HG02759 (cell line): ENCODE data around the gene NMS.
"Not testable (repeated sequence)": the region's sequence is repeated elsewhere in the genome, so short reads cannot be mapped to it uniquely, and the experiment has no call there.

Source experiments
- ATAC-seq: cut with Tn5 transposase; IDR thresholded peaks from one replicate; pipeline ENCODE4 v1.9.1; 2021; ENCODE audit warnings: mild to moderate bottlenecking, moderate library complexity; ENCODE audit not compliant: unreplicated experiment

The NMS gene, protein sequence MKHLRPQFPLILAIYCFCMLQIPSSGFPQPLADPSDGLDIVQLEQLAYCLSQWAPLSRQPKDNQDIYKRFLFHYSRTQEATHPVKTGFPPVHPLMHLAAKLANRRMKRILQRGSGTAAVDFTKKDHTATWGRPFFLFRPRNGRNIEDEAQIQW

DNA sequence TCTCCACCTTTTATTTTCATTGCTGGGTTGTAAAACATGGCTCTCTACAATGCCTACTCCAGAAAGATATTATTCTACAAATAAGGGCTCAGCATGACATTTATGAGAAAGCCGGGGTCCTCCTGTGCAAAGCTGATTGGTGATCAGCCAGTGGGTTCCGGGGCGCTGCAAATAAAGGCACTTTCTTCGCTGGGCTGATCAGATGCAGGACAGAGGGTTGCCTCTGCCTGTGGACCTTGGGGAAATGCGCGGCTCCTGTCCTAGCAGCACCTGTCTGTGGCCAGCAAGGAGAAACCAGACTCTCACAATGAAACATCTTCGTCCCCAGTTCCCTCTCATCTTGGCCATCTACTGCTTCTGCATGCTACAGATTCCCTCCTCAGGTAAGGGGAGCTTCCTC is at the start of gene NMS:
TSS of gene NMS (plus strand) at position 301 of the 400 bp plus-strand sequence. CDS start at position 308, 7 bp downstream.
- ATAC-seq: no peak

GRCh38 chr2:100422320-100423055 is 47.8 kb upstream of the NMS start:
- no peak for ATAC-seq

DNA sequence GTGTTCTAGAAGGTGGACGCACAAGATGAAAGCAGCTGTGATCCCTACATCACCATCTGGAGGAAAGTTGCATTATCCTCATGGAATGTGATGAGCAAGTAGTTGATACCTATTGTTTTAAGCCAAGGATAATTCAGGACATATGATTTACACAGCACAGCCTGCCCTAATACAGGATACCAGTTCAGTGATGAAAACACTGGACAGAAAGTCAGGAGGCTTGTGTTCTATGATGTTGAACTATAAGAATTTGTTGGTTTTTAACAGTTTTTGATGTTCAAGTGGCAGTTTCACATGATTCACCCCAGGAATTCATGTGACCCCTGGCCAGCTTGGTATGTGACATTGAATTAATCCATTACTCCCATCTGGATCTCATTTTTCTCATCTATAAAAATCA is 46.7 kb upstream of the NMS start:
- ATAC-seq: no peak

GRCh38 chr2:100424277-100424875 is 45.9 kb upstream of the NMS start:
- no peak for ATAC-seq

GRCh38 chr2:100425107-100425506 is 45.2 kb upstream of the NMS start:
- no peak for ATAC-seq

DNA sequence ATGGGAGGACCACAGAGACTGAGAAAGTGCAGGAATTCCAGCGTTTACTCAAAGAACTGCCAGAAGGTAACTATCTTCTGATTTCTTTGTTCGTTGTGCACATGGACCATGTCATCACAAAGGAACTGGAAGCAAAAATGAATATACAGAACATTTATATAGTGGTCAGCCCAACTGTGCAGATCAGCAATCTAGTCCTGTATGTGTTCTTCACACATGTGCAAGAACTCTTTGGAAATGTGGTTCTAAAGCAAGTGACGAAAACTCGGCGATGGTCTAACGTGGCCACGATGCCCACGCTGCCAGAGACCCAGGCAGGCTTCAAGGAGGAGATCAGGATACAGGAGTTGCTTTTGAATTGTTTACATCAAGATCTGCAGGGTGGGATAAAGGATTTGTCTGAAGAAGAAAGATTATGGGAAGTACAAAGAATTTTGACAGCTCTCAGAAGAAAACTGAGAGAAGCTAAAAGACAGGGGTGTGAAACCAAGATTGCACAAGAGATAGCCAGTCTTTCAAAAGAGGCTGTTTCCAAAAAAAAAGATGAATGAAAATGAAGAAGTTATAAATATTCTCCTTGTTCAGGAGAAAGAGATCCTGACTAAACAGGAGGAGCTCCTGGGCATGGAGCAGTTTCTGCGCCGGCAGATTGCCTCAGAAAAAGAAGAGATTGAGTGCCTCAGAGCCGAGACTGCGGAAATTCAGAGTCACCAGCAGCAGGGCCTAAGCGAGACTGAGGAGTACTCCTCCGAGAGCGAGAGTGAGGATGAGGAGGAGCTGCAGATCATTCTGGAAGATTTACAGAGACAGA is 44.5 kb upstream of the NMS start:
- ATAC-seq: no peak

GRCh38 chr2:100426384-100426720 is 43.9 kb upstream of the NMS start:
- ATAC-seq: no peak

DNA sequence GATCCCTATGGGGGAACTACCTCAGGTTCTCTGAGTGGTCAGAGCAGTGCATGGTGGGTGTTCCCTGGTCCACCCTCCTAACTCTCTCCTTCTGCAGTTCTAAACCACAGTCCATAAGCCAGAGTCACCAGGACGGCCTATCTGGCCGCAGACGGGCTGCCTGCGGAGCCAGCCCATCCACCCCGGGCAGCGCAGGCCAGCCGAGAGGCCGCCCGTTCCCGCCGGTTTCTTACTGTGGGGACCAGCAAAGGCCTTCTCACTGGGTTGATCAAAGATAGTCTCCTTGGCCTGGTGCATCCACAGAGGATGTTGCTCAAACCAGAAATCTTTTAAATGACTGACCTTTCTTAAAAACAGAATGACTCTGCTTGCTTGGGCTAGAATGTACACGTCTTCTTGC is 43.2 kb upstream of the NMS start:
- no peak for ATAC-seq

- ATAC-seq: peak; percentile 48
Measured at GRCh38 chr2:100427627-100428258, 42.5 kb upstream of the NMS start.

DNA sequence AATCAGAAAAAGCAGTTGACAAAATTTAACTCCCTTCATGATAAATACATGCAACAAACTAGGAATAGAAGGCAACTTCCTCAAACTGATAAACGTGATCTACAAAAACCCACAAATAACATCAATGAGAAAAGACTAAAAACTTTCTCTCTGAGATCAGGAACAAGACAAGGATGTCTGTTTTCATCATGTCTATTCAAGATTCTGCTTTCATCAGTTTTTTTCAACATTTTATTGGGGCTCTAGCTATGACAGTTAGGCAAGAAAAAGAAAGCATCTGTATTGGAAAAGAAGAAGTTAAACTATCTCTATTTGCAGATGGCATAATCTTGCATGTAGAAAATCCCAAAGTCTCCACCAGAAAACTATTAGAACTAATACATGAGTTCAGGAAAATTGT is 40.6 kb upstream of the NMS start:
- ATAC-seq: no peak

DNA sequence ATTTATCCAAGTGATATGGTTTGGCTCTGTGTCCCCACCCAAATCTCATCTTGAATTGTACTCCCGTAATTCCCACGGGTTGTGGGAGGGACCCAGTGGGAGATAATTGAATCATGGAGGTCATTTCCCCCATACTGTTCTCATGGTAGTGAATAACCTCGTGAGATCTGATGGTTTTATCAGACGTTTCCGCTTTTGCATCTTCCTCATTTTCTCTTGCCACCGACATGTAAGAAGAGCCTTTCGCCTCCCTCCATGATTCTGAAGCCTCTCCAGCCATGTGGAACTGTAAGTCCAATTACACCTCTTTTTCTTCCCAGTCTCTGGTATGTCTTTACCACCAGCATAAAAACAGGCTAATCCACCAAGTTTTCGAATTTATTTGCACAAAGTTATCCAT is 32.5 kb upstream of the NMS start:
- ATAC-seq: no peak

GRCh38 chr2:100446696-100447095 is 23.6 kb upstream of the NMS start:
- no peak for ATAC-seq

GRCh38 chr2:100451092-100451491 is 19.2 kb upstream of the NMS start:
- no peak for ATAC-seq

DNA sequence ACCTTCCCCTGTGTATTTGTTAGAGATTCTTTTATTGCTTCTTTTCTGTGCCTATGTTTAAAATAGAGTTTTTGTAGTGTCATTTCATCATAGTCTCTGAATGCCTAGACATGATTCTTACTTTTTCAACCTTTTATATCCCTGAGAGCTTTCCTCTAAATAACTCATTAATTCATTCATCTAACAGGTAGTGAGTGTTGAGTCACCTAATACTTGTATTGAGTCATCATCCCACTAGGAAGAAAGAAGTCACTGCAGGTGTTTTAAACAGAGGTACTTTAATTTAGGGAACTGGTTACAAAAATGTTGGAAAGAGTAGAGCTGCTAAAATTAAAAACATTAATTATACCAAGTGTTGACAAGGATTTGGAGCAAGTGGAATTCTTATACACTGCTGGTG is 18.5 kb upstream of the NMS start:
- ATAC-seq: no peak

GRCh38 chr2:100453853-100454252 is 16.4 kb upstream of the NMS start:
- no peak for ATAC-seq

- not testable (repeated sequence) for ATAC-seq
Measured at GRCh38 chr2:100456357-100456756, 13.9 kb upstream of the NMS start.

GRCh38 chr2:100460904-100461530 is 9.3 kb upstream of the NMS start:
- ATAC-seq: no peak

- ATAC-seq: no peak
Measured at GRCh38 chr2:100470898-100471514, 724 bp downstream of the NMS start.

DNA sequence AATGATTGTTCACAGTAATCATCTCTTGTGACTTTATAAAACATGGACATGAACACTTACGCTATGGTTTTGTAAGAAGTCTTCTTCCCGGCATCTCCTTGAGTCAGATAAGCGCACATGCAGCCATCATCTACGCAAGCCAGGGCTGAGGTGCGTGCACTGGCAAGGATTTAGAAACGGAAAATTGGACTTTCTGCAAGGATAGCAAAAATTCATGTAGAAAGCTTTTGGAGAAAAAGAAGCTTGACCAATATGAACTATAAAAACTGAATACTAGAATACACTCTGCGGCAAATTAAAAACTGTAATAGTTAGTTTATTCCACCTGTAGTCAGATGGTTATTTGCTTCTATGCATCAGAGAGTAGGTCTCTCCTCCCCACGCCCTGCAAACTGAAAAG is 6.3 kb downstream of the NMS start:
- ATAC-seq: no peak

DNA sequence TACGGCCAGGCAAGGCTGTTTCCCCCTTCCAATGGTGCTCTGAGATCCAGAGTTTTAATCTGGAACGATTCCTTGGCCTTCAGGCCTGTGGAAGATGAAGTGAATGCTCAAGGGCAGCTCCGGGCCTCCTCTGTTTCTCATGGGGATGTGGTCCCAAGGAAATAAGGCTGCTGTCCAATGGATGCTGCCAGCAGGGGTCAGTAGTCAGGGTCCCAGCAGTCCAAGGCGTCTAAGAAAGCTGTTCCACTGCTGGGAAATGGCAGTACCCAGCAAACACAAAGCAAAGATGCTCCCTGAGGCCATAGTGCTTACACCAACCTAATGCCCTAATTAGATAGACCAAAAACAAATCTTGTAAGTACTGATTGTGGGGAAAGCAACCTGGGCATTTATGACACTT is 12.5 kb downstream of the NMS start:
- ATAC-seq: no peak
